Measurements from ENCODE around the gene FOXP2. TPM values are rescaled to one million over a fixed set of nuclear protein-coding genes. Genes with fewer than 3 reads are reported as not detected.

FOXP2 gene
- total RNA-seq, 1 donor from 2014 or later: 13.9 TPM

GRCh38 chr7:114656466-114656865 is 241.9 kb downstream of the FOXP2 start:
- no peak for DNase-seq (ENCODE audit: low spot score in 2 of 2, unreplicated experiment in 2 of 2)
- Mint-ChIP-seq H3K9me3 (no peaks in the 10 kb centered on the region), H3K4me3 (no peak overlapping the region), H3K36me3 (no peaks in the 10 kb centered on the region), H3K27ac (no peak overlapping the region), H3K27me3 (ENCODE audit: low read depth) (peaks cover 14% of the 10 kb centered on the region), H3K4me1 (peaks cover 47% of the 10 kb centered on the region)
- no peak for TF ChIP-seq CTCF (IDR thresholded peaks at IDR 0.05; ENCODE audit: unreplicated experiment)

- Mint-ChIP-seq H3K9me3 (no peaks in the 10 kb centered on the region), H3K27me3 (ENCODE audit: low read depth) (peaks cover 8% of the 10 kb centered on the region), H3K4me1 (peaks cover 54% of the 10 kb centered on the region)
Measured at GRCh38 chr7:114657279-114657678, 242.7 kb downstream of the FOXP2 start.

GRCh38 chr7:114658216-114658615 is 243.6 kb downstream of the FOXP2 start:
- Mint-ChIP-seq H3K36me3 (no peaks in the 10 kb centered on the region), H3K27me3 (ENCODE audit: low read depth) (peaks cover 6% of the 10 kb centered on the region), H3K4me1 (peaks cover 53% of the 10 kb centered on the region), H3K4me3 (no peak overlapping the region), H3K9me3 (no peaks in the 10 kb centered on the region), H3K27ac (peak overlapping the region; percentile 33)
- no peak for DNase-seq (ENCODE audit: low spot score in 2 of 2, unreplicated experiment in 2 of 2)
- TF ChIP-seq CTCF (IDR thresholded peaks at IDR 0.05; ENCODE audit: unreplicated experiment): no peak

More at GRCh38 chr7:114657279-114657678, 242.7 kb downstream of the FOXP2 start:
- TF ChIP-seq CTCF (IDR thresholded peaks at IDR 0.05; ENCODE audit: unreplicated experiment): no peak
- DNase-seq (ENCODE audit: low spot score in 2 of 2, unreplicated experiment in 2 of 2): no peak
- Mint-ChIP-seq H3K27ac (no peak overlapping the region), H3K4me3 (no peak overlapping the region), H3K36me3 (no peaks in the 10 kb centered on the region)

- DNase-seq (ENCODE audit: low spot score in 2 of 2, unreplicated experiment in 2 of 2): no peak
- peak overlapping the region; percentile 68 for H3K27ac Mint-ChIP-seq
- no peak for TF ChIP-seq CTCF (IDR thresholded peaks at IDR 0.05; ENCODE audit: unreplicated experiment)
- no peaks in the 10 kb centered on the region for H3K36me3 Mint-ChIP-seq
- no peaks in the 10 kb centered on the region for H3K9me3 Mint-ChIP-seq
- H3K27me3 Mint-ChIP-seq (ENCODE audit: low read depth): peaks cover 5% of the 10 kb centered on the region
- H3K4me1 Mint-ChIP-seq: peaks cover 43% of the 10 kb centered on the region
- no peak overlapping the region for H3K4me3 Mint-ChIP-seq
Measured at GRCh38 chr7:114659409-114660125, 245.0 kb downstream of the FOXP2 start.

GRCh38 chr7:114660126-114660486 is 245.5 kb downstream of the FOXP2 start:
- peak overlapping the region; percentile 68 for H3K27ac Mint-ChIP-seq
- DNase-seq (ENCODE audit: low spot score in 2 of 2, unreplicated experiment in 2 of 2): no peak
- no peak for TF ChIP-seq CTCF (IDR thresholded peaks at IDR 0.05; ENCODE audit: unreplicated experiment)
- peaks cover 43% of the 10 kb centered on the region for H3K4me1 Mint-ChIP-seq
- peaks cover 5% of the 10 kb centered on the region for H3K27me3 Mint-ChIP-seq (ENCODE audit: low read depth)
- no peak overlapping the region for H3K4me3 Mint-ChIP-seq
- no peaks in the 10 kb centered on the region for H3K9me3 Mint-ChIP-seq
- no peaks in the 10 kb centered on the region for H3K36me3 Mint-ChIP-seq
